SU-DHL-6 (cell line): ENCODE measurements around the gene PACS1.

ENCODE experiments used
- EZH2phosphoT487 ChIP-seq: fragments of 200-600 bp; sonication (generic), shearing (Covaris generic); conservative IDR thresholded peaks from 2 replicates; pipeline ENCODE4 v1.6.1; 2018; ENCODE audit warnings: mild to moderate bottlenecking, antibody characterized with exemption, low read length, moderate library complexity, mixed read lengths
- TF ChIP-seq, protein P1 (sequence below): fragments of 200-600 bp; sonication (generic); IDR thresholded peaks from one replicate; pipeline ENCODE4 v1.5.1; 2017; ENCODE audit warnings: antibody characterized with exemption, mild to moderate bottlenecking, low read length, moderate library complexity; ENCODE audit not compliant: insufficient read depth, poor library complexity, severe bottlenecking

DNA sequence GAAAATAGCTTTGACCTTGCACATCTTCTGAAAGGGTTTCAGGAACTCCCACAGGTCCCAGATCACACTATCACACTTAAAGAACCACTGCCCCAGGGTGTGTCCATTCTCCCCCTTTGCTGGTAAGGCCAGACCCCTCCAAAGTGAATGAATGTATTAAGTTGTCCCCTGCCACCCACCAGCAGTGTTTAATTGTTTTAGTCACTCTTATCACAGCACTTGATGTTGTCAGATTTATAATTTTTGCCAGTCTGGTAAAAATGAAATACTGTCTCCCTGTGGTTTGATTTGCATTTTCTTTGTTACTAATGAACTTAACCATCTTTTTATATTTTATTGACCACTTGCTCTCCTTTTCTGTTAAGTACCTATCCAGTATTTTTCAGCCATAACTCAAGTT lies 108.8 kb downstream of the PACS1 start:
- TF ChIP-seq, protein P1, sequence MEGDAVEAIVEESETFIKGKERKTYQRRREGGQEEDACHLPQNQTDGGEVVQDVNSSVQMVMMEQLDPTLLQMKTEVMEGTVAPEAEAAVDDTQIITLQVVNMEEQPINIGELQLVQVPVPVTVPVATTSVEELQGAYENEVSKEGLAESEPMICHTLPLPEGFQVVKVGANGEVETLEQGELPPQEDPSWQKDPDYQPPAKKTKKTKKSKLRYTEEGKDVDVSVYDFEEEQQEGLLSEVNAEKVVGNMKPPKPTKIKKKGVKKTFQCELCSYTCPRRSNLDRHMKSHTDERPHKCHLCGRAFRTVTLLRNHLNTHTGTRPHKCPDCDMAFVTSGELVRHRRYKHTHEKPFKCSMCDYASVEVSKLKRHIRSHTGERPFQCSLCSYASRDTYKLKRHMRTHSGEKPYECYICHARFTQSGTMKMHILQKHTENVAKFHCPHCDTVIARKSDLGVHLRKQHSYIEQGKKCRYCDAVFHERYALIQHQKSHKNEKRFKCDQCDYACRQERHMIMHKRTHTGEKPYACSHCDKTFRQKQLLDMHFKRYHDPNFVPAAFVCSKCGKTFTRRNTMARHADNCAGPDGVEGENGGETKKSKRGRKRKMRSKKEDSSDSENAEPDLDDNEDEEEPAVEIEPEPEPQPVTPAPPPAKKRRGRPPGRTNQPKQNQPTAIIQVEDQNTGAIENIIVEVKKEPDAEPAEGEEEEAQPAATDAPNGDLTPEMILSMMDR = no peak
- TF ChIP-seq EZH2phosphoT487 = no peak
